GM19468 (cell line): ENCODE data around the gene SATL1.
"Not testable (repeated sequence)": the region's sequence is repeated elsewhere in the genome, so short reads cannot be mapped to it uniquely, and the experiment has no call there.

Experiments used
- ATAC-seq: cut with Tn5 transposase; IDR thresholded peaks from one replicate; pipeline ENCODE4 v1.9.1; 2021; ENCODE audit warnings: mild to moderate bottlenecking, moderate library complexity, moderate number of reproducible peaks; ENCODE audit not compliant: unreplicated experiment; ENCODE audit errors: extremely low read depth

Gene SATL1

DNA sequence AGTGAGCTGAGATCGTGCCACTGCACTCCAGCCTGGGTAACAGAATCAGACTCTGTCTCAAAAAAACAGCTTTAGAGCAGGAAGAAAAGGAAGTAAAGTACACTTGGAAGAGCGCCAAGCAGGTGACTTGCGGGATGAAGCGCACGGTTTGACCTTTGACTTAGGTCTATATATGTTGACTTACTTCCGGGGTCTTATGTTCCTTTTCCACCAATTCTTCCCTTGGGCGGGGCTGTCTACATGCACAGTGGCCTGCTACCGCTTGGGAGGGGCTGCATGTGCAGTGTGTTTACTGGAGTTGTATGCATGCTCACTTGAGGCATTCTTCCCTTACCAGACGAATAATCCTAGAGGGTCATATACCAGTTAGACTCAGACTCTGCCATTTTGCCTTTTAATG is 131.3 kb downstream of the SATL1 start:
- no peak for ATAC-seq

- no peak for ATAC-seq
These were observed 132.2 kb downstream of the SATL1 start for GRCh38 chrX:85111347-85111746.

- ATAC-seq, result no peak
These were observed 134.3 kb downstream of the SATL1 start for GRCh38 chrX:85109235-85109634.

- no peak for ATAC-seq
These were observed 135.4 kb downstream of the SATL1 start for GRCh38 chrX:85108165-85108564.

GRCh38 chrX:85107407-85107806 is 136.2 kb downstream of the SATL1 start:
- no peak for ATAC-seq

DNA sequence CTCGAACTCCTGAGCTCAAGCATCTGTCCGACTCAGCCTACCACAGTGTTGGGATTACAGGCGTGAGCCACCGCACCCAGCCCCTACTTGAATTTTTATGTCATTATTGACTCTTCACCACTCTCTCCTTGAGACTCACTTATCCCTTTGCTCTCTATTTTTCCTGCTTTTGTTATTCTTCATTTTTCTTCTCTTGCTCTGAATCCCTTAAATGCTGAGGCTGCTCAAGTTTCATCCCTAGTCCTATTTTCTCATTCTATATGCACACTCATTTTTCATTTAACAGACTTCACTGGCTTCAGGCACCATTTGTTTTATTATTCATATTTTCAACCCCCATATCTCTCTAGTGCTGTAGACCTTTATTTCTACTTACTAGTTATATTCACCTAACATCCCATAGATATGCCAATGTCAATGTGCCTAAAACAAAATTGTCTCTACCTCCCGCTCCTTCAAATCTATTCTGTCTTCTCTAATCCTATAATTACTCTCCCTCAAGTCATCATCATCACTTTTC is 154.2 kb downstream of the SATL1 start:
- ATAC-seq, result no peak

DNA sequence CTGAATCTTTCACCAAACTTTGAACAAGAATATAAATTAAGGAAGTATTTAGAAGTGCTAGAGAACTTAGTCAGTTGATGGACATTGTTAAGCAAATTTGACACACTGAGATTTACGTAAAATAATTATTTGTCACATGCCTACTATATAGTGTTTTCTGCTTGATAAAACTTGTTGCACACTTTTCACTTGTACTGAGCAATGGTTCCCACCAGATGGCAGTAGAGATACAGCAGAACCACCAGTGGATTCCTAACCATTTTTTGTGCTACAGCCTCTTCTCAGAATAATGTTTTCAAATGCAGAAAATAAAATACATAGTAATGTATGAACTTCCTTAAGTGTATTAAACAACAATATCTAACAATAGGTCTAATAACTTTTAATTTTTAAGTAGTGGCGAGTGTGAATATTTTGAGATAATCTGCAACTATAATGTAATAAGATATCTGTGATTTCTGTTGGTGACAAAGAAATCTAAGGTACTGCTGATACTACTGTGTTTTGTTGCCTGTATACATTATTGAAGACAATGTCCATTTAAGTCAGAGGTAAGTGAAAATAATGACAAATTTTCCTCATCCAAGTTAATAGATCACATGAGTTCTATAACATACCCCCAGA is 158.7 kb downstream of the SATL1 start:
- no peak for ATAC-seq

DNA sequence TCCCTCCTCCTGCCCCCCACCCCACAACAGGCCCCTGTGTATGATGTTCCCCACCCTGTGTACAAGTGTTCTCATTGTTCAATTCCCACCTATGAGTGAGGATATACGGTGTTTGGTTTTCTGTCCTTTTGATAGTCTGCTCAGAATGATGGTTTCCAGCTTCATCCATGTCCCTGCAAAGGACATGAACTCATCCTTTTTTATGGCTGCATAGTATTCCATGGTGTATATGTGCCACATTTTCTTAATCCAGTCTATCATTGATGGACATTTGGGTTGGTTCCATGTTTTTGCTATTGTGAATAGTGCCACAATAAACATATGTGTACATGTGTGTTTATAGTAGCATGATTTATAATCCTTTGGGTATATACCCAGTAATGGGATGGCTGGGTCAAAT is 166.3 kb downstream of the SATL1 start:
- not testable (repeated sequence) for ATAC-seq

GRCh38 chrX:85065512-85066198 is 177.9 kb downstream of the SATL1 start:
- no peak for ATAC-seq

- no peak for ATAC-seq
These were observed 190.8 kb downstream of the SATL1 start for GRCh38 chrX:85052636-85053343.

DNA sequence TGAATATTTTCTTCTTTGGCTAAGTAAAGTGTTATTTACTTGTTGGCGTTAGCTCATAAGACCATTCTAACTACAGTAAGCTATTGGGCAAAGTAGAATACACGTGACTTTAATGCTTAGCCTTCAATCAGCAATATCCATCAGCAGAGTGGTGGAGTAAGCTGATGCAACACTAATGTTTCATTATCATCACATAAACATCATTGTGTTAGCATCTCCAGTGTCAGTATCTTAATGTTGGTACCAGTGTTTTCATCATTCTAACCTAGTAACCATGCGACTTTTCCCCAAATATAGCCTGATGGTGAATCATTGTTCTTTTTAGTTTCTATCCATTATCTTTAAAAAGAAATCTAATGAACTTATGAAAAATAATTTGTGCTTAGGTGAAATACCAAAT is 191.4 kb downstream of the SATL1 start:
- no peak for ATAC-seq

DNA sequence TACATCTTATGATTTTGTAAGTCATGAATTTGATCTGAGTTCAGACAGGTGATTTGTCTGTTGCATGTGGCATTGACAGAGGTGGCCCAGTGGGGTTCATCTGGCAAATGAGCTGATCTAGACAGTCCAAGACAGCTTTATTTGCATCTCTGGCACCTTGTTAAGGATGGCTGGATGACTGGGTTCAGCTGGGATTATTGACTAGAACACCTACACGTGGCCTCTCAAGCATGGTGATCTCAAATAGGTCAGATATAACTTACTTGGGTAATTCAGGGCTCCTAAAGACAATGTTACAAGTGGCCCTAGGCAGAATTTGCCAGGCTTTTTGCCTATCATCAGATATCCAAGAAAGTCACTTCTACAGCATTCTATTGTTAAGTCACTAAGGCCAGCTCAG is 192.0 kb downstream of the SATL1 start:
- no peak for ATAC-seq
